Neural cell (in vitro differentiated cells): ENCODE measurements around the gene SNRK.

Source experiments
- EP300 ChIP-seq: fragments of 450-650 bp; conservative IDR thresholded peaks from 2 replicates; pipeline ENCODE4 v1.6.1; 2014; ENCODE audit warnings: antibody characterized with exemption, mild to moderate bottlenecking, moderate library complexity; ENCODE audit not compliant: poor library complexity, severe bottlenecking
- EZH2 ChIP-seq: fragments of 200-600, 300-800 bp; shearing (Covaris generic), sonication (generic); IDR thresholded peaks from 2 replicates; pipeline ENCODE4 v1.6.1; 2014; ENCODE audit warnings: antibody characterized with exemption, low read length, borderline replicate concordance, mild to moderate bottlenecking; ENCODE audit not compliant: insufficient read depth, poor library complexity, severe bottlenecking
- MXI1 ChIP-seq: fragments of 450-650 bp; conservative IDR thresholded peaks from 2 replicates; pipeline ENCODE4 v1.6.1; 2014; ENCODE audit warnings: antibody characterized with exemption, mild to moderate bottlenecking; ENCODE audit not compliant: poor library complexity, severe bottlenecking
- POLR2AphosphoS5 ChIP-seq: IDR thresholded peaks from 2 replicates; pipeline ENCODE4 v1.6.1; 2012
- RAD21 ChIP-seq: fragments of 450-650 bp; conservative IDR thresholded peaks from 2 replicates; pipeline ENCODE4 v1.6.1; 2014; ENCODE audit warnings: antibody characterized with exemption, mild to moderate bottlenecking, moderate library complexity
- SMC3 ChIP-seq: fragments of 450-650 bp; conservative IDR thresholded peaks from 2 replicates; pipeline ENCODE4 v1.6.1; 2014; ENCODE audit warnings: antibody characterized with exemption, mild to moderate bottlenecking, moderate library complexity; ENCODE audit not compliant: poor library complexity
- TAF1 ChIP-seq: IDR thresholded peaks from 2 replicates; pipeline ENCODE4 v1.6.1; 2012; ENCODE audit warnings: low read depth
- TF ChIP-seq, protein P1 (sequence below): fragments of 450-650 bp; IDR thresholded peaks from 2 replicates; pipeline ENCODE4 v1.5.1; 2014; ENCODE audit warnings: antibody characterized with exemption, mild to moderate bottlenecking, moderate library complexity; ENCODE audit not compliant: poor library complexity, severe bottlenecking
- TF ChIP-seq, protein P2 (sequence below): IDR thresholded peaks from 2 replicates; pipeline ENCODE4 v1.6.1; 2012; ENCODE audit warnings: borderline replicate concordance

DNA sequence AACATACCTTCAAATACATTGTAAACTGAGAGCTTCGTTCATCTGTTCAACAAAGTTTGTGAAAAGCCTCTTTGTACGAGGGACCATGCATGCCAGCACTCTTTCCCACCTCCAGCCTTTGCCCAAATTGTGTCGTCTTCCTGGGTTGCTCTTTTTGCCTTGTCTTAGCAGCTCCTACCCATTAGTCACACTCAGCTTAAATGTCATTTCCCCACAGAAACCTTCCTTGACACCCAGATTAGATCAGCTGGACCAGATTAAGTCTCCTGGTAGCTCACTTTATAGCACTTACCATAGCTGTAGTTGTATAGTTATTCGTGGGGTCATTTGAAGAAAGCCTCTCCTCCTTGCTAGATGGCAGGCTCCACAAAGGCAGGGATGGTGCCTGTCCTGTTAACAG lies 24.1 kb upstream of the SNRK start:
- TF ChIP-seq POLR2AphosphoS5 (no peak), TAF1 (no peak), RAD21 (no peak), EP300 (no peak), SMC3 (no peak), EZH2 (no peak), MXI1 (no peak)
- TF ChIP-seq, protein P1, sequence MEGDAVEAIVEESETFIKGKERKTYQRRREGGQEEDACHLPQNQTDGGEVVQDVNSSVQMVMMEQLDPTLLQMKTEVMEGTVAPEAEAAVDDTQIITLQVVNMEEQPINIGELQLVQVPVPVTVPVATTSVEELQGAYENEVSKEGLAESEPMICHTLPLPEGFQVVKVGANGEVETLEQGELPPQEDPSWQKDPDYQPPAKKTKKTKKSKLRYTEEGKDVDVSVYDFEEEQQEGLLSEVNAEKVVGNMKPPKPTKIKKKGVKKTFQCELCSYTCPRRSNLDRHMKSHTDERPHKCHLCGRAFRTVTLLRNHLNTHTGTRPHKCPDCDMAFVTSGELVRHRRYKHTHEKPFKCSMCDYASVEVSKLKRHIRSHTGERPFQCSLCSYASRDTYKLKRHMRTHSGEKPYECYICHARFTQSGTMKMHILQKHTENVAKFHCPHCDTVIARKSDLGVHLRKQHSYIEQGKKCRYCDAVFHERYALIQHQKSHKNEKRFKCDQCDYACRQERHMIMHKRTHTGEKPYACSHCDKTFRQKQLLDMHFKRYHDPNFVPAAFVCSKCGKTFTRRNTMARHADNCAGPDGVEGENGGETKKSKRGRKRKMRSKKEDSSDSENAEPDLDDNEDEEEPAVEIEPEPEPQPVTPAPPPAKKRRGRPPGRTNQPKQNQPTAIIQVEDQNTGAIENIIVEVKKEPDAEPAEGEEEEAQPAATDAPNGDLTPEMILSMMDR: no peak
- TF ChIP-seq, protein P2, sequence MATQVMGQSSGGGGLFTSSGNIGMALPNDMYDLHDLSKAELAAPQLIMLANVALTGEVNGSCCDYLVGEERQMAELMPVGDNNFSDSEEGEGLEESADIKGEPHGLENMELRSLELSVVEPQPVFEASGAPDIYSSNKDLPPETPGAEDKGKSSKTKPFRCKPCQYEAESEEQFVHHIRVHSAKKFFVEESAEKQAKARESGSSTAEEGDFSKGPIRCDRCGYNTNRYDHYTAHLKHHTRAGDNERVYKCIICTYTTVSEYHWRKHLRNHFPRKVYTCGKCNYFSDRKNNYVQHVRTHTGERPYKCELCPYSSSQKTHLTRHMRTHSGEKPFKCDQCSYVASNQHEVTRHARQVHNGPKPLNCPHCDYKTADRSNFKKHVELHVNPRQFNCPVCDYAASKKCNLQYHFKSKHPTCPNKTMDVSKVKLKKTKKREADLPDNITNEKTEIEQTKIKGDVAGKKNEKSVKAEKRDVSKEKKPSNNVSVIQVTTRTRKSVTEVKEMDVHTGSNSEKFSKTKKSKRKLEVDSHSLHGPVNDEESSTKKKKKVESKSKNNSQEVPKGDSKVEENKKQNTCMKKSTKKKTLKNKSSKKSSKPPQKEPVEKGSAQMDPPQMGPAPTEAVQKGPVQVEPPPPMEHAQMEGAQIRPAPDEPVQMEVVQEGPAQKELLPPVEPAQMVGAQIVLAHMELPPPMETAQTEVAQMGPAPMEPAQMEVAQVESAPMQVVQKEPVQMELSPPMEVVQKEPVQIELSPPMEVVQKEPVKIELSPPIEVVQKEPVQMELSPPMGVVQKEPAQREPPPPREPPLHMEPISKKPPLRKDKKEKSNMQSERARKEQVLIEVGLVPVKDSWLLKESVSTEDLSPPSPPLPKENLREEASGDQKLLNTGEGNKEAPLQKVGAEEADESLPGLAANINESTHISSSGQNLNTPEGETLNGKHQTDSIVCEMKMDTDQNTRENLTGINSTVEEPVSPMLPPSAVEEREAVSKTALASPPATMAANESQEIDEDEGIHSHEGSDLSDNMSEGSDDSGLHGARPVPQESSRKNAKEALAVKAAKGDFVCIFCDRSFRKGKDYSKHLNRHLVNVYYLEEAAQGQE: no peak
